Measurements from ENCODE around the gene POLR3H.
"Not testable (repeated sequence)": the region's sequence is repeated elsewhere in the genome, so short reads cannot be mapped to it uniquely, and the experiment has no call there.

Gene POLR3H

DNA sequence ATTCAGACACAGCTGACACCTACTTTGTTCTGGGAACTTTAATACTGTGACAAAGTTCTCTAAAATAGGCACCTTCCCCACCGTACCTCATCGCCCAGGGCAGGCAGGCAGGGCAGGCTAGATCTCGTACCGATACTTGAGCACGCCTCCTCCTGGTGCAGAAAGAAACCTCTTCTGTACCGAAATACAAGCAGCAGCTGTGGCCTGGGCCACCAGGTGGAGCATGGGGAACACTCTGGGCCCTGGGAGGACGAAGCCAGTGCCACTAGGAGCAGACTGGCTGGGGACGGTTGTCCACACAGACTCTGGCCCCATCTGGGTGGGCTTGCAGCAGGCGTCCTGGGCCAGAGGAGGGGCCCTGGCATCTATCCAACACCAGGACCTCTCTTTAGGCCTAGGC is 32.6 kb upstream of the POLR3H start:
- Histone ChIP-seq H3K36me3 (ENCODE audit: control insufficient read depth, insufficient read depth, low read length) (peaks cover 23% of the 10 kb centered on the region), H3K9ac (ENCODE audit: low read length) (no peak overlapping the region), H3K9me3 (ENCODE audit: control insufficient read depth, low read length) (no peaks in the 10 kb centered on the region), H3K4me1 (ENCODE audit: control insufficient read depth, insufficient read depth, low read length) (peaks cover 9% of the 10 kb centered on the region), H3K27me3 (ENCODE audit: control insufficient read depth, insufficient read depth, low read length) (no peaks in the 10 kb centered on the region), H3K4me3 (ENCODE audit: low read length) (no peak overlapping the region)

DNA sequence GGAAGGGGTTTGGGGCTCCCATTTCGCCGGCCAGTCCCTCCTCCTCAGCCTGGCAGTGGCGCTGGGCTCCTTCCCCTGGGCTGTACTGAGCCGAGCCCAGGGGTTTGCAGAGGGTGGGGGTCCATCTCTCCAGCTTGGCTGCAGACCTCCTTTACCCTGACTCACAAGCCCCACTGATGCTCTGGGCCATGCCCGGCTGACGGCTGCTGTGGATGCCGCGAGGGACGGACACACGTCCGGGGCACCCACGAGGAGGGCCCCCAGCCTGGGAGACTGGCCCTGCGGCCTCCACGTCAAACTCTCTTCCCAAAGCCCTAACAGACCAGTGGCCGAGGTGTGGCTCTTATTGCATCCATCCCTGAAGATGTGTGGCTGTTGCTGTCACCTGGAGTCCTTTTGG is 31.3 kb upstream of the POLR3H start:
- H3K4me1 ChIP-seq (ENCODE audit: control insufficient read depth, insufficient read depth, low read length): peaks cover 9% of the 10 kb centered on the region
- peaks cover 23% of the 10 kb centered on the region for H3K36me3 ChIP-seq (ENCODE audit: control insufficient read depth, insufficient read depth, low read length)
- no peaks in the 10 kb centered on the region for H3K27me3 ChIP-seq (ENCODE audit: control insufficient read depth, insufficient read depth, low read length)
- H3K4me3 ChIP-seq (ENCODE audit: low read length): no peak overlapping the region
- no peaks in the 10 kb centered on the region for H3K9me3 ChIP-seq (ENCODE audit: control insufficient read depth, low read length)
- H3K9ac ChIP-seq (ENCODE audit: low read length): no peak overlapping the region

DNA sequence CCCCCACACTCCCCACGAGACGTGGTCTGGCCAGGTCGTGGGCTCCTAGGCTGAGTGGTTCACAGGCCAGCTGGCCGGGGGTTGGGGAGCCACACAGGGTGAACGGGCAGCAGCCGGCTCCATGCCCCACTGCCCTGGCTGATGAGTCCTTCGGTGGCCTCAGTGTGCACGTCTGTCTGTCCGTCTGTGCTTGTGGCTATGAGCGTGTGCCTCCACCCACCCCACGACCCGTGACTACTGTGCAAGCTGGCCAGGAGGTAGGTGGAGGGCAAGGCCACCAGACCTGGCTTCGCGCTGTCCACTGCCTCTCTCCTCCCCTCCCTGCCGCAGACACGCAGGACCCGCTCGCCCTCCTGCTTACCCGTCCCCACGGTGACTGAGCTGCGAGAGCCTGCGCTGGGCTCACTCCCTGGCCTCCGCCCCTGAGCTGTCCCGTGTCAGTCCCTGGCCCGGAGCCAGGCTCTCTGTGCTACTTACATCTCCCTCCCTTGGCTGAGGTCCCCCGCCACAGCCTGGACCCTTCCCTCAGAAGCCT is 30.6 kb upstream of the POLR3H start:
- Histone ChIP-seq H3K9me3 (ENCODE audit: control insufficient read depth, low read length) (no peaks in the 10 kb centered on the region), H3K4me3 (ENCODE audit: low read length) (no peak overlapping the region), H3K27me3 (ENCODE audit: control insufficient read depth, insufficient read depth, low read length) (no peaks in the 10 kb centered on the region), H3K9ac (ENCODE audit: low read length) (no peak overlapping the region), H3K36me3 (ENCODE audit: control insufficient read depth, insufficient read depth, low read length) (peaks cover 18% of the 10 kb centered on the region), H3K4me1 (ENCODE audit: control insufficient read depth, insufficient read depth, low read length) (peaks cover 9% of the 10 kb centered on the region)

DNA sequence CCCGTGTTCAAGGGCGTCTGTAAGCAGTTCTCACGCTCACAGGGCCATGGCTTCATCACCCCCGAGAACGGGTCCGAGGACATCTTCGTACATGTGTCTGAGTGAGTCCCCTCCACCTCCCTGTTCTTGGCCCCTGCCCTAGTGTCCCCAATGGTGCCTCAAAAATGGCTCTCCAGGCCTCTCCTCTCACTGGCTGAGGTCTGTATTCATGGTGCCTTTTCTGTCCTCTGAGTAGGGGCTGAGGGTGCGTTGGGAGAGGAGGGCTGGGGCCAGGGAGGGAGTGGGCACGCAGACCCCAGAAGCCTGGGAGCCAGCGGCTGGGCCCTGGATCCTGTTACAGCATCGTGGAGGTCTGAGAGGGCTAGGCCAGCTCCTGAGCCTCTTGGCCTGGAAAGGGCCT is 29.4 kb upstream of the POLR3H start:
- no peaks in the 10 kb centered on the region for H3K4me1 ChIP-seq (ENCODE audit: control insufficient read depth, insufficient read depth, low read length)
- no peak overlapping the region for H3K9ac ChIP-seq (ENCODE audit: low read length)
- no peak overlapping the region for H3K4me3 ChIP-seq (ENCODE audit: low read length)
- H3K36me3 ChIP-seq (ENCODE audit: control insufficient read depth, insufficient read depth, low read length): peaks cover 14% of the 10 kb centered on the region
- H3K9me3 ChIP-seq (ENCODE audit: control insufficient read depth, low read length): no peaks in the 10 kb centered on the region
- no peaks in the 10 kb centered on the region for H3K27me3 ChIP-seq (ENCODE audit: control insufficient read depth, insufficient read depth, low read length)

DNA sequence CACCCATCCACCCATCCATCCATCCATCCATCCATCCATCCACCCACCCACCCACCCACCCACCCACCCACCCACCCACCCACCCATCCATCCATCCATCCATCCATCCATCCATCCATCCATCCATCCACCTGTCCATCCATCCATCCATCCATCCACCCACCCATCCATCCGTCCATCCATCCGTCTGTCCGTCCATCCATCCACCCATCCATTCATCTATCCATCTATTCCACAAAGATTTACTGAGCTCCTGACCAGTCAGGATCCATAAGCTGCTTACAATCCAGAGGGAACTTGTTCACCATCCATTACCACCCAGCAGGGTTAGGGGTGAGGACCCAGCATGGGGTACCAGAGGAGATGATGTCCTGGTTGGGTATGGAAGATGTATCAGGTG is 28.0 kb upstream of the POLR3H start:
- H3K4me3 ChIP-seq (ENCODE audit: low read length); H3K27me3 ChIP-seq (ENCODE audit: control insufficient read depth, insufficient read depth, low read length); H3K9me3 ChIP-seq (ENCODE audit: control insufficient read depth, low read length); H3K36me3 ChIP-seq (ENCODE audit: control insufficient read depth, insufficient read depth, low read length); H3K9ac ChIP-seq (ENCODE audit: low read length); H3K4me1 ChIP-seq (ENCODE audit: control insufficient read depth, insufficient read depth, low read length): not testable (repeated sequence)

DNA sequence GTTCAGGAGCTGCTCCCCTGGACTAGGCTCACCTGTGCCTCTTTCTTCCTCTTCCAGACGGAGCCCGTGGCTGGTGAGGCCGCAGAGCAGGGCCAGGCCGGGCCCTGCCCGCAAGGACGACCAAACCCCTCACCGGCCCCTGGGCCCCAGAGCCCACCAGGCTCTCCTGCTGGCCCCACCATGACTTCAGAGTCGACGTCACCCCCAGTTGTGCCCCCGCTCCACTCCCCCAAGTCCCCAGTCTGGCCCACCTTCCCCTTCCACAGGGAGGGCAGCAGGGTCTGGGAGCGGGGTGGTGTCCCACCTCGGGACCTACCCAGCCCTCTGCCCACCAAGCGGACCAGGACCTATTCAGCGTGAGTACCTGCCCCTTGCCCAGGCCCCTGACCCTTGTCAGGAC is 27.5 kb upstream of the POLR3H start:
- Histone ChIP-seq H3K4me3 (ENCODE audit: low read length) (no peak overlapping the region), H3K9ac (ENCODE audit: low read length) (no peak overlapping the region), H3K9me3 (ENCODE audit: control insufficient read depth, low read length) (no peaks in the 10 kb centered on the region), H3K36me3 (ENCODE audit: control insufficient read depth, insufficient read depth, low read length) (peaks cover 4% of the 10 kb centered on the region), H3K27me3 (ENCODE audit: control insufficient read depth, insufficient read depth, low read length) (no peaks in the 10 kb centered on the region), H3K4me1 (ENCODE audit: control insufficient read depth, insufficient read depth, low read length) (no peaks in the 10 kb centered on the region)

DNA sequence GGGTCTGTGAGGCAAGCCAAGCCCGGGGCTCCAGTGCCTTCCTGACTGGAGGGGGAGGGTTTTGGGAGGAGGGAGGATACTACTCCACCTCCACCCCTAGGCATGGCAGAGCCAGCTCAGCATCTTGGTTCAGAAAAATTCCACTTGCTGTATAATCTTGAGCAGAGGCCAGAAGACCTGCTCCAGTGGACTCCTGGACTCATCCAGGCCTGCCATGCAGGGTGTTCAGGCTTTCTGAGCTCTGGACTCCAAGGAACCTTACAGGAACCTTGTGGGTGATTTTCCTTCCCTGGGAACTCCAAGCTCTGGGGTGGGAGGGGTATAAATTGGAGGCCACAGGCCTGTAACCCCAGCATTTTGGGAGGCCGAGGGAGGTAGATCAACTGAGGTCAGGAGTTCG is 26.0 kb upstream of the POLR3H start:
- no peaks in the 10 kb centered on the region for H3K27me3 ChIP-seq (ENCODE audit: control insufficient read depth, insufficient read depth, low read length)
- no peaks in the 10 kb centered on the region for H3K9me3 ChIP-seq (ENCODE audit: control insufficient read depth, low read length)
- H3K4me1 ChIP-seq (ENCODE audit: control insufficient read depth, insufficient read depth, low read length): no peaks in the 10 kb centered on the region
- no peak overlapping the region for H3K9ac ChIP-seq (ENCODE audit: low read length)
- no peaks in the 10 kb centered on the region for H3K36me3 ChIP-seq (ENCODE audit: control insufficient read depth, insufficient read depth, low read length)
- H3K4me3 ChIP-seq (ENCODE audit: low read length): no peak overlapping the region

DNA sequence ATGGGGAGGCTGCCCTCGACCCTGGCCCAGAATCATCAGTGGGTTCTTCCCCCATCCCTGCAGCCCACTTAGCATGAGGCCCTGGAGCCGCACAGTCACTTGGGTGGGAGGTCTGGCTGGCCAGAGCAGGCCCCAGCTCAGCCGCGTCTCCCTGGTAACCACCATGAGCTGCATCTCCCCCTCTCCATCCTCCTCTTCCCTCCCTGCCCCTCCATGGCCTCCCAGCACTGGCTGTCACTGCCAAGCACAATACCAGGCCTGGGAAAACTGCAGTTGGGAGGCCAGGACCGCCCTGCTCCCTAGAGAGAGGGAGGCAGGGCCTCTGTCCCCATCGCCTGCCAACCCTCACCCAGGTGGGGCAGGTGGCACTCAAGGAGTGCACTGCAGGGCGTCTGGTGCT is 24.5 kb upstream of the POLR3H start:
- Histone ChIP-seq H3K9ac (ENCODE audit: low read length) (no peak overlapping the region), H3K4me3 (ENCODE audit: low read length) (no peak overlapping the region), H3K27me3 (ENCODE audit: control insufficient read depth, insufficient read depth, low read length) (no peaks in the 10 kb centered on the region), H3K4me1 (ENCODE audit: control insufficient read depth, insufficient read depth, low read length) (no peaks in the 10 kb centered on the region), H3K36me3 (ENCODE audit: control insufficient read depth, insufficient read depth, low read length) (no peaks in the 10 kb centered on the region), H3K9me3 (ENCODE audit: control insufficient read depth, low read length) (no peaks in the 10 kb centered on the region)

DNA sequence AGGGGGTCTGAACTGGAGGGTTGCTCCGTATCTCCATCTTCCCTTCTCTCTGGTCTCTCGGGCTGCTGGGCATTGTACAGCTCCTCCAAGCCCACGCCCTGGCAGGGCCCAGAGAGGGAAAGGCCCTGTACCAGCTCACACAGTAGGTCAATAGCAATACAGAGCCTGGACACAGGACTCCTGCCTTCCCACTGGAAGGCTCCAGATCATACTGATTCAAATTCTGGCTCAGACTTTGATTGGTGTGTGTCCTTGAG is 23.2 kb upstream of the POLR3H start:
- H3K4me3 ChIP-seq (ENCODE audit: low read length): no peak overlapping the region
- H3K9me3 ChIP-seq (ENCODE audit: control insufficient read depth, low read length): no peaks in the 10 kb centered on the region
- H3K4me1 ChIP-seq (ENCODE audit: control insufficient read depth, insufficient read depth, low read length): no peaks in the 10 kb centered on the region
- H3K9ac ChIP-seq (ENCODE audit: low read length): no peak overlapping the region
- no peaks in the 10 kb centered on the region for H3K36me3 ChIP-seq (ENCODE audit: control insufficient read depth, insufficient read depth, low read length)
- no peaks in the 10 kb centered on the region for H3K27me3 ChIP-seq (ENCODE audit: control insufficient read depth, insufficient read depth, low read length)

DNA sequence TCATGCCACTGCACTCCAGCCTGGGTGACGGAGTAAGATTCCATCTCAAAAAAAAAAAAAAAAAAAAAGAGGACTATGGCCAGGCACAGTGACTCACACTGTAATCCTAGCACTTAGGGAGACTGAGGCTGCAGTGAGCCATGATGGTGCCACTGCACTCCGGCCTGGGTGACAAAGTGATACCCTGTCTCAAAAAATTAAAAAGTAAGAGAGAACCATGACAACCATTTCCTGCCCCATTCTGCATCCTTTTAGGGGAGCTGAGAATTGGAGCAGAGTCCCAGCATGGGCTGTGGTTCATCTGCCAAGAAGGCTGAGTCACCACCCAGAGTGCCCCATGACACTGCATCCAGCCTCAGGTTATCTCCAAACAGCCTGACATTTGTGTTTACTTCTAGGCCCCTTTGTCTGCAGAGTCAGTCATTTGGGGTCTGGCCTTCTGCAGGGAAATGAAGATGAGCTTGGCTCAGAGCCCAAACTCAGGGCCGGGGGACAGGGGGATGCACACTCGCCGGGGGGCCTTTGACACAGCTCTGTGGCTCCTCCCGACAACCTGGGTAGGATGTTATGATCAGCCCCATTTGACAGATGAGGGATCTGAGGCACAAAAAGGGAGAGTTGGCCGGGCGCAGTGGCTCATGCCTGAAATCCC is 21.3 kb upstream of the POLR3H start:
- H3K9me3 ChIP-seq (ENCODE audit: control insufficient read depth, low read length): no peaks in the 10 kb centered on the region
- no peak overlapping the region for H3K9ac ChIP-seq (ENCODE audit: low read length)
- H3K27me3 ChIP-seq (ENCODE audit: control insufficient read depth, insufficient read depth, low read length): peaks cover 3% of the 10 kb centered on the region
- no peaks in the 10 kb centered on the region for H3K4me1 ChIP-seq (ENCODE audit: control insufficient read depth, insufficient read depth, low read length)
- no peak overlapping the region for H3K4me3 ChIP-seq (ENCODE audit: low read length)
- no peaks in the 10 kb centered on the region for H3K36me3 ChIP-seq (ENCODE audit: control insufficient read depth, insufficient read depth, low read length)

DNA sequence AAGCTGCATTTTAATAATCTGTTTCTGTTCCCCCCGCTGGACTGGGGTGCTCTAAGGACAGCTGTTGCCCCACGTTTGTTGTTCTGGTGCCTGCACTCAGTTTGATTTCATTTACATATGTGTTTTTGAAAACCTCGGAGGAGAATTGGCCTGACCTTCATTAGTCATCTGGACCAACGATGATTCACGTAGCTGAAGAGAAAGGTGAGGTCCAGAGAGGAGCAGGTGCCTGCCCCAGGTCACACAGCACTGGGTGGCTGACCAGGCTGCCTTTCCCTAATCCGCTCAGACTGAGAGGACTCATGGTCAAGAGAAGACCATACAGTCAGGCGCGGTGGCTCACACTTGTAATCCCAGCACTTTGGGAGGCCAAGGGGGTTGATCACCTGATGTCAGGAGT is 20.3 kb upstream of the POLR3H start:
- peaks cover 3% of the 10 kb centered on the region for H3K27me3 ChIP-seq (ENCODE audit: control insufficient read depth, insufficient read depth, low read length)
- H3K9ac ChIP-seq (ENCODE audit: low read length): no peak overlapping the region
- H3K36me3 ChIP-seq (ENCODE audit: control insufficient read depth, insufficient read depth, low read length): no peaks in the 10 kb centered on the region
- no peaks in the 10 kb centered on the region for H3K9me3 ChIP-seq (ENCODE audit: control insufficient read depth, low read length)
- H3K4me1 ChIP-seq (ENCODE audit: control insufficient read depth, insufficient read depth, low read length): no peaks in the 10 kb centered on the region
- no peak overlapping the region for H3K4me3 ChIP-seq (ENCODE audit: low read length)

DNA sequence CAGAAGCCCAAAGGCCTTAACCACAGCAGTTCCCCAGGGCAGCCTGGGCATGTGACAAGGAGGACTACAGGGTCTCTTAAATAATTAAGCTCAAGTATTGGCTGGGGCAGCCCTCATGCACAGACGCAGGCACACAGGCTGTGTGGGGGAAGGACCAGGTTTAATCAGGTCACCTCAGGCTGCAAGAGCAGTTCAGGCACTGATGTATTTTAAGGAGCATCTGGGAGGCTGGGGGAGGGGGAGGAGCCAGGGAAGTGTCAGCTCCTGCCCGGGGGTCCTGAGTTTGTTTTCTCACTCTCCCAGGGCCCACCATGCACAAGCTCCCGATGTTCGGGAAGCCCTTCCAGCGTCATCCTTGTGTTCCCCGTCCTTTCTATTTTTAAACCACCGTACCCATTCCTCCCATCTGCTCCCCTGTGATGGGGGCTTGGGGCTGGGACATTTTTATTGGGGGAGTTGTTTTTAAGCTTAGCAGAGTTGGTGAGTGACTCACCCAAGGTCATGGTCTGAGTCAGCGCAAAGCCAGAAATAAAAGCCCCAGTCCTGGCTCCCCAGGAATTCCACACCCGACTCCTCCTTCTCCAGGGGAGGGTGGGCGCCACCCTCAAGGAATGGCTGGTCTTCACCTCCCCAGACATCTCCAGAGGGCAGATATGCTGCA is 18.9 kb upstream of the POLR3H start:
- no peaks in the 10 kb centered on the region for H3K4me1 ChIP-seq (ENCODE audit: control insufficient read depth, insufficient read depth, low read length)
- H3K4me3 ChIP-seq (ENCODE audit: low read length): no peak overlapping the region
- peaks cover 3% of the 10 kb centered on the region for H3K27me3 ChIP-seq (ENCODE audit: control insufficient read depth, insufficient read depth, low read length)
- no peak overlapping the region for H3K9ac ChIP-seq (ENCODE audit: low read length)
- no peaks in the 10 kb centered on the region for H3K36me3 ChIP-seq (ENCODE audit: control insufficient read depth, insufficient read depth, low read length)
- no peaks in the 10 kb centered on the region for H3K9me3 ChIP-seq (ENCODE audit: control insufficient read depth, low read length)

DNA sequence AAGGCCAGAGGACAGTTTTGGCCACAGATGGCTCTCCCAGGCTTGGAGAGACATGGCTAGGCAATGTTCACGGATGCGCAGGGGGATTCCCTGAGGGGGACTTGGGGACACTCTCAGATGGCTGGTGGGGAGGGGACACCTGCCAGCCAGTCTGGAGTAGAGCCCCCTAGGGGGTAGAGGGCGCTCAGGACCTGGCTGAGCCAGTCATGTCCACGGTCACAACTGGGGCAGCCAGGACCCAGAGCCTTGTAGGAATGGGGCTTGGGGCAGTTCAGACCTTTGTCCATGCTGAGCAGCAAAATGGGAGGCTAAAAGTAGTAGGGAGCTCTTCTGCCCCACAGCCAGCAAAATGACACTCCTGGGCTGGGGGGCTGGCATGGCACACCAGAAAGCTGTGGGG is 18.2 kb upstream of the POLR3H start:
- no peak overlapping the region for H3K9ac ChIP-seq (ENCODE audit: low read length)
- H3K36me3 ChIP-seq (ENCODE audit: control insufficient read depth, insufficient read depth, low read length): no peaks in the 10 kb centered on the region
- no peaks in the 10 kb centered on the region for H3K9me3 ChIP-seq (ENCODE audit: control insufficient read depth, low read length)
- H3K27me3 ChIP-seq (ENCODE audit: control insufficient read depth, insufficient read depth, low read length): peaks cover 3% of the 10 kb centered on the region
- H3K4me3 ChIP-seq (ENCODE audit: low read length): no peak overlapping the region
- H3K4me1 ChIP-seq (ENCODE audit: control insufficient read depth, insufficient read depth, low read length): peaks cover 4% of the 10 kb centered on the region

Data from mucosa of stomach (tissue), 1 donor.